Fibroblast of skin of right biceps (primary cell): ENCODE data around the gene LAMB1.

Source experiments
- DNase-seq: peaks from one replicate; pipeline ENCODE4 v3.0.0-alpha.2; 2013

The LAMB1 gene

GRCh38 chr7:108016841-108017775 is 14.1 kb upstream of the LAMB1 start:
- DNase-seq = peak; percentile 69

GRCh38 chr7:108015740-108016139 is 12.8 kb upstream of the LAMB1 start:
- peak; percentile 31 for DNase-seq

- DNase-seq = peak; percentile 92
Measured at GRCh38 chr7:108014747-108015682, 12.1 kb upstream of the LAMB1 start.

- peak; percentile 58 for DNase-seq
Measured at GRCh38 chr7:108014215-108014614, 11.3 kb upstream of the LAMB1 start.

- peak; percentile 63 for DNase-seq
Measured at GRCh38 chr7:108012499-108013430, 9.8 kb upstream of the LAMB1 start.

- no peak for DNase-seq
Measured at GRCh38 chr7:108010377-108010776, 7.4 kb upstream of the LAMB1 start.

GRCh38 chr7:108009873-108010272 is 6.9 kb upstream of the LAMB1 start:
- no peak for DNase-seq

- no peak for DNase-seq
Measured at GRCh38 chr7:108008827-108009226, 5.9 kb upstream of the LAMB1 start.

- no peak for DNase-seq
Measured at GRCh38 chr7:108008240-108008639, 5.3 kb upstream of the LAMB1 start.

GRCh38 chr7:108007762-108008161 is 4.8 kb upstream of the LAMB1 start:
- DNase-seq = no peak

GRCh38 chr7:108007261-108007660 is 4.3 kb upstream of the LAMB1 start:
- no peak for DNase-seq

GRCh38 chr7:108004220-108005142 is 1.5 kb upstream of the LAMB1 start:
- peak; percentile 32 for DNase-seq

GRCh38 chr7:108003599-108003935 is 606 bp upstream of the LAMB1 start:
- no peak for DNase-seq

GRCh38 chr7:108001764-108002725 is 916 bp downstream of the LAMB1 start:
- peak; percentile 72 for DNase-seq

GRCh38 chr7:108000875-108001763 is 1.8 kb downstream of the LAMB1 start:
- DNase-seq = peak; percentile 66

GRCh38 chr7:107999779-108000560 is 3.0 kb downstream of the LAMB1 start:
- peak; percentile 77 for DNase-seq

GRCh38 chr7:107998660-107999480 is 4.1 kb downstream of the LAMB1 start:
- peak; percentile 46 for DNase-seq
